Cardiac muscle cell (in vitro differentiated cells and primary cell): Measurements from ENCODE around the gene HS6ST2. TPM values are rescaled to one million over a fixed set of nuclear protein-coding genes. Genes with fewer than 3 reads are reported as not detected.

Source experiments
- DNase-seq, 2 donors: peaks; one replicate each; pipeline versions ENCODE4 v3.0.0 to v3.0.0-alpha.2; 2010 to 2017; ENCODE audit warnings: low read depth in 1 of 2, low spot score in 1 of 2
- H3K27ac ChIP-seq: fragments of 200-600 bp; sonication (generic); 2 replicates; pipeline ENCODE4 v1.5.1; 2016
- H3K27me3 ChIP-seq: fragments of 200-600 bp; sonication (generic); 2 replicates; pipeline ENCODE4 v1.6.0; 2016; ENCODE audit warnings: control low read depth
- H3K36me3 ChIP-seq: fragments of 200-600 bp; sonication (generic); 2 replicates; pipeline ENCODE4 v1.5.1; 2016; ENCODE audit warnings: control low read depth
- H3K4me1 ChIP-seq: fragments of 200-600 bp; sonication (generic); 2 replicates; pipeline ENCODE4 v1.8.1; 2017; ENCODE audit warnings: low read depth, mild to moderate bottlenecking, mixed run types
- H3K4me3 ChIP-seq: fragments of 200-600 bp; sonication (generic); 2 replicates; pipeline ENCODE4 v1.5.1; 2016; ENCODE audit warnings: mild to moderate bottlenecking
- H3K9me3 ChIP-seq: fragments of 200-600 bp; sonication (generic); 2 replicates; pipeline ENCODE4 v1.5.1; 2017; ENCODE audit warnings: low read depth, mild to moderate bottlenecking, control low read depth
- CTCF ChIP-seq: IDR thresholded peaks from 2 replicates; pipeline ENCODE4 v1.5.1; 2012; ENCODE audit warnings: low read depth, mild to moderate bottlenecking, low read length
- polyA plus RNA-seq: library from polyadenylated mRNA; unstranded; fragments of >200 nt; fragmentation: Nextera tagmentation; extraction: Ambion mirVana; gene quantifications from 2 replicates; pipeline ENCODE4 v1.2.1, GENCODE V29; 2016
- total RNA-seq: library from RNA; depleted of rRNA; stranded (reverse); fragments of >200 nt; gene quantifications from 2 replicates; pipeline ENCODE4 v1.2.3, GENCODE V29; 2016

HS6ST2 gene
- total and polyA plus RNA-seq, 2 experiments from 2014 or later: 15.5 to 27.1 TPM

GRCh38 chrX:132818638-132819037 is 139.8 kb downstream of the HS6ST2 start:
- Histone ChIP-seq H3K27me3 (no peaks in the 10 kb centered on the region), H3K27ac (no peak overlapping the region), H3K4me1 (peaks cover 8% of the 10 kb centered on the region), H3K9me3 (no peaks in the 10 kb centered on the region), H3K36me3 (no peaks in the 10 kb centered on the region), H3K4me3 (no peak overlapping the region)
- no peak for DNase-seq
- TF ChIP-seq CTCF: no peak

- peaks cover 8% of the 10 kb centered on the region for H3K4me1 ChIP-seq
- H3K4me3 ChIP-seq: no peak overlapping the region
- no peak for DNase-seq
- no peaks in the 10 kb centered on the region for H3K9me3 ChIP-seq
- H3K27ac ChIP-seq: no peak overlapping the region
- H3K36me3 ChIP-seq: no peaks in the 10 kb centered on the region
- no peaks in the 10 kb centered on the region for H3K27me3 ChIP-seq
- no peak for TF ChIP-seq CTCF
Observed at GRCh38 chrX:132815643-132816042, 142.8 kb downstream of the HS6ST2 start.

GRCh38 chrX:132810964-132811712 is 147.3 kb downstream of the HS6ST2 start:
- H3K9me3 ChIP-seq: no peaks in the 10 kb centered on the region
- no peaks in the 10 kb centered on the region for H3K4me1 ChIP-seq
- H3K27me3 ChIP-seq: no peaks in the 10 kb centered on the region
- no peak overlapping the region for H3K27ac ChIP-seq
- no peak for TF ChIP-seq CTCF
- DNase-seq: no peak
- no peak overlapping the region for H3K4me3 ChIP-seq
- no peaks in the 10 kb centered on the region for H3K36me3 ChIP-seq

GRCh38 chrX:132810488-132810887 is 147.9 kb downstream of the HS6ST2 start:
- Histone ChIP-seq H3K4me3 (no peak overlapping the region), H3K9me3 (no peaks in the 10 kb centered on the region), H3K4me1 (no peaks in the 10 kb centered on the region), H3K27me3 (no peaks in the 10 kb centered on the region), H3K27ac (no peak overlapping the region), H3K36me3 (no peaks in the 10 kb centered on the region)
- DNase-seq: no peak
- TF ChIP-seq CTCF: no peak

- Histone ChIP-seq H3K9me3 (no peaks in the 10 kb centered on the region), H3K27me3 (no peaks in the 10 kb centered on the region), H3K4me1 (no peaks in the 10 kb centered on the region), H3K36me3 (no peaks in the 10 kb centered on the region), H3K4me3 (no peak overlapping the region), H3K27ac (no peak overlapping the region)
- no peak for TF ChIP-seq CTCF
- DNase-seq: no peak
Observed at GRCh38 chrX:132809581-132809980, 148.8 kb downstream of the HS6ST2 start.
